RWPE1 (cell line): Measurements from ENCODE around the gene ZG16.
"Not testable (repeated sequence)": the region's sequence is repeated elsewhere in the genome, so short reads cannot be mapped to it uniquely, and the experiment has no call there.

Source experiments
- CTCF ChIA-PET: fragments of 350-600 bp; sonication (Branson Sonifier 250); formaldehyde crosslinking; extraction: SDS; loops from one replicate; lab custom pipeline; 2021; lab: Yijun Ruan, JAX
- POLR2A ChIA-PET: fragments of 400-600 bp; formaldehyde crosslinking; extraction: SDS; loops from one replicate; lab custom pipeline; 2020; ENCODE audit warnings: antibody characterized with exemption; ENCODE audit not compliant: low non-redundant PET; lab: Yijun Ruan, JAX
- DNase-seq: peaks from one replicate; pipeline ENCODE4 v3.0.0; 2012; ENCODE audit warnings: low spot score
- H3K27ac ChIP-seq: fragments of 450-650 bp; 2 replicates; pipeline ENCODE4 v1.5.1; 2017
- CTCF ChIP-seq: fragments of 450-650 bp; conservative IDR thresholded peaks from 2 replicates; pipeline ENCODE4 v1.5.1; 2017; ENCODE audit warnings: low read depth, mild to moderate bottlenecking

The ZG16 gene

GRCh38 chr16:29753516-29753915 lies 24.5 kb upstream of the ZG16 start:
- TF ChIP-seq CTCF, result no peak
- POLR2A ChIA-PET, result interaction anchor here (0.6 kb wide), 1 partner anchor 241 kb away, joined by 3 read pairs; no protein-coding TSS in a partner anchor
- CTCF ChIA-PET, result no interaction called here
- no peak for DNase-seq
- H3K27ac ChIP-seq, result no peak overlapping the region

DNA sequence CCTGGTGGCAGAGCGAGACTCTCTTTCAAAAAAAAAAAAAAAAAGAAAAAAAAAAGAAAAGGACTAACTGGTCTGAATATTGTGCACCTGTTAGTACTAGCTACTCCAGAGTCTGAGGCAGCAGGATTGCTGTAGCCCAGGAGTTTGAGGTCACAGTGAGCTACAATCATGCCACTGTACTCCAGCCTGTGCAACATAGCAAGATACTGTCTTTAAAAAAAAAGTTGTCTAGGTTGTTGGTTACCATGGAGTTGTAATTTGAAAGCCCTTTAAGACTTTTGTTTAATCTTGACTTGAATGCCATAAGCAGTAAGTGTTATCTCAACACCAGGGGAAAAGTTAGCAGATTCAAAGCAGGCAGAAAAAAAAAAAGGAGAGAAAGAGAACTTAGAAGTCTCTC lies 21.4 kb upstream of the ZG16 start:
- POLR2A ChIA-PET, result no interaction called here
- TF ChIP-seq CTCF, result no peak
- no peak for DNase-seq
- no peak overlapping the region for H3K27ac ChIP-seq
- CTCF ChIA-PET, result interaction anchor here (0.6 kb wide), 1 partner anchor 31 kb away, joined by 4 read pairs; no protein-coding TSS in a partner anchor

- CTCF ChIA-PET, result interaction anchor here (0.6 kb wide), 1 partner anchor 11 kb away, joined by 3 read pairs; no protein-coding TSS in a partner anchor
Observed at GRCh38 chr16:29757086-29757485, 21.0 kb upstream of the ZG16 start.

GRCh38 chr16:29757950-29758466 lies 20.0 kb upstream of the ZG16 start:
- H3K27ac ChIP-seq, result no peak overlapping the region
- ChIA-PET POLR2A (no interaction called here), CTCF (no interaction called here)
- TF ChIP-seq CTCF, result no peak
- DNase-seq, result no peak

More at GRCh38 chr16:29757086-29757485, 21.0 kb upstream of the ZG16 start:
- H3K27ac ChIP-seq, POLR2A ChIA-PET, DNase-seq: not testable (repeated sequence)

DNA sequence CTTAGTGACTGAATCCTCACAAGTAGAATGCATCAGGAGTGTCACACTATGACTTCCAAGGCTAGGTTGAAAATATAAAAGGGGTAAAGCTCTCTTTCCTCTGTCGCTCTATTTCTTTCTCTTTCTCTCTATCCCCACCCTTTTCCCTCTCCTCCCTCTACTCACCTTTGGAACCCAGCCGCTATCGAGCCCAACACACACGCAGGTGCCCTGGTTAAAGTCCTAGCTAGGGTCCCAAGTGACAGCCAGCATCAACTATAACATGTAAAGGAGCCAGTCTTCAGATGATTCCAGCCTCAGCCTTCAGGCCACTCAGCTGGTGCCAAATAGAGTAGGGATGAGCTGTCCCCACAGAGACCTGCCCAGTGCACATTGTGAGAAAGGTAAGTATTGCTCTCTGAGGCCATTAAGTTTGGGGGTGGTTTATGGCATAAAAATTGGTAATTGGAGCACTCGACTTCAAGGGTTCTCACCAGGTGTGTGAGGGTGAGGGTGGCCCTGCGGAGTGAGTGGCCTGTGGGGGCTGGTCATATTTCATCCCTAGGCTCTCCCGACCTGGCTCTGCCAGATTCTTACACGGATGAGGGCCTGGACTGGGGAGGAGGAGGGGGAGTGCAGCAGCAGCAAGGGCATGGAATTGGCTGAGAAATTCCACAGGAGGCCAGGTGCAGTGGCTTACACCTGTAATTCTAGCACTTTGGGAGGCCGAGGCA lies 17.3 kb upstream of the ZG16 start:
- TF ChIP-seq CTCF, result no peak
- ChIA-PET CTCF (interaction anchor here (0.6 kb wide), 2 partner anchors 31 to 68 kb away, joined by 3 read pairs; no protein-coding TSS in a partner anchor), POLR2A (no interaction called here)
- no peak overlapping the region for H3K27ac ChIP-seq
- no peak for DNase-seq

- H3K27ac ChIP-seq, DNase-seq, POLR2A ChIA-PET, CTCF ChIA-PET: not testable (repeated sequence)
Observed at GRCh38 chr16:29761280-29761651, 16.8 kb upstream of the ZG16 start.

GRCh38 chr16:29761882-29762281 lies 16.2 kb upstream of the ZG16 start:
- CTCF ChIA-PET, result no interaction called here
- no peak overlapping the region for H3K27ac ChIP-seq
- no peak for TF ChIP-seq CTCF
- DNase-seq, result no peak
- POLR2A ChIA-PET, result no interaction called here
